GM21723 (cell line): ENCODE measurements around the gene C16orf74.

Experiments used
- ATAC-seq: cut with Tn5 transposase; IDR thresholded peaks from one replicate; pipeline ENCODE4 v1.9.1; 2021; ENCODE audit warnings: mild to moderate bottlenecking, moderate library complexity; ENCODE audit not compliant: unreplicated experiment

Gene C16orf74

DNA sequence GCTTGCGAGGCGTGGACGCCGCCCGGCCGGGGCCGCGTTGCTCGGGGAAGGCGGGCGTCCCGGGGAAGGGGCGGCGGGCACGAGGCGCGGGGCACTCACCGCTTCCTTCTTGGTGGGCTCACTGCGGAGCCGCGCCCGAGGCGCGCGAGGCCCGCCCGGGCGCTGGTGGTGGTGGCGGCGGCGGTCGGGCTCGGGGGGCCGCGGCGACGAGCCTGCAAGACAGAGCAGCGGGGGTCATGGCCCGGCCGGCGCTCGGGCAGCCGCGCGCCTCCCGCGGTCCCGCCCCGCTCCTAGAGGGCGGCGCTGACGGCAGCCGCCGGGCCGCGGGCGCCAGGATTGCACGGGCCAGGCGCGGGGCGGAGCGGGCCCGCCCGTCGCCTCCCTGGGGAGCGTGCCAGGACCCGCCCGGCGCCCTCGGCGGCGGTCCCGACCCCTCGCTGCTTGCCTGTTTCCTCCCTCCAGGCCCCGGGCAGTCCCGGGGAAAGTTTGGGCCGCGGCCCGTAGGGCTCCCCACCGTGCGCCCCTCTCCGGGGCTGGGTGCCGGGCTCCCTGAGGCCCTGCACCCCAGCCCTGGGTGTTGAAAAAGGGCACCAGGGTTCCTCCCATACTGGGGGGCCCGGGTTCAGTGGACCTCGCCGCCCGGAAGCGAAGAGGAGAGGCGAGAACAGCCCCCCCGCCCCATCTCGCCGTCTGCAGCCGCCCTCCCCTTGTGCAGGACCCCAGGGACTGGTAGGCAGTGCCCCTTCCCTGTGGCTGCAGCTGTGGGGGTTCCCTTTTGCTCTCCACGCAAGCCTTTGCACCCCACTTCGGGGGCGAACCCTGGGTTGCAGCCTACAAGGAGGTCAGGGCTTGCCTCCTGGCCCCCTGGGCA lies at the start of gene C16orf74:
Gene C16orf74, minus strand, starts transcription at position 270 of the 871 bp plus-strand sequence. CDS start 15,879 bp downstream, outside the sequence.
- ATAC-seq, result peak; percentile 48

DNA sequence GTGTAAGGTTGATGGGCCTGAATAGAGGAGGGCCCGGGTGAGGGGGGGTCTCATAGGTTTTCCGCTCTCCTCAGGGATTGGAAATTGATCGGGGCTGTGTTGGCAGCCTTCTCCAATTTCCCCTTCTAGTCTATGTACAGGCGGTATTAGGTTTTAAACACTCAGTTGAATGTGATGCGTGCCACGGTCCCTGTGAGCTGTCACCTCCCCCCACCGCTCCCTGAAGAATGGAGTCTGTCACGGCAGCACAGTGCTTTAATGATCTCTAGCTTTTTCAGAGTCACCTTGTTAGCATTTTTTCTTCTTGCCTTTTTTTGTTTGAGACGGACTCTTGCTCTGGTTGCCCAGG lies 49.4 kb upstream of the C16orf74 start:
- peak; percentile 11 for ATAC-seq

DNA sequence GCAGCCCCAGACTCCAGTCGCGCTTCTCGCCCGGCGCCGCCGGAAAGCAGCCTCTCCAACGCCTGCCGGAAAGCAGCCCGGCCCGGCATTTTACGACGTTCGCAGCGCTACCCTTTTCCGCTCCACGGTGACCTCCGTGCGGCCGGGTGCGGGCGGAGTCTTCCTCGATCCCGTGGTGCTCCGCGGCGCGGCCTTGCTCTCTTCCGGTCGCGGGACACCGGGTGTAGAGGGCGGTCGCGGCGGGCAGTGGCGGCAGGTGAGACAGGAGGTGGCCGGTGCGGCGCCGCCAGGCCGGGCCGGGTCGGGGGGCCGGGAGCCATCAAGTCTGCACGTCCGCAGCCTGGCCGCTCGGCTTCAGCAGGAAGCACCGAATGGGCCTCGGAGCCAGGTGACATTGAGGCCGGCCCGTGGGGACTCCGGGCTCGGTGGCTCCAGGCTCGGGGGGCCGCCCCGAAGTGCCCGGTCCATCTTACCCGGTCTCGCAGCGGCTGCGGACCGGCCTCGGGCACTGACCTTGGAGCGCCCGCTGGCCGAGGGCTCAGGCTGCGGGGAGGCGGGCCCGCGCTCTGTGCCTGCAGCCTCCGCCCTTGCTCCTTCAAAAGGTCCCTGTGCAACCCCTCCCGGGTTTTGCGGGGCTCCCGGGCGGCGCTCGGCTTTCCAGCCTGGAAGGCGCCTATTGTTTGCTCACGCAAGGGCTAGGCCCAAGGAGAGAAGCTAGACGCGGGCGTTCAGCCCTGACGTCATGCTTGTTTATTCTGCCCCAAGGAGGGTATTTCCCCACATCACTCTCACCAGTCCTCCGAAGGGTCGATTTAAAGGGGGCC lies 48.8 kb upstream of the C16orf74 start, which contains the start of the genes COX4I1 and EMC8:
Gene COX4I1, plus strand, starts transcription at position 199 of the 824 bp plus-strand sequence. CDS start 1,511 bp downstream, outside the sequence.
Gene EMC8, minus strand, starts transcription at position 48 of the 824 bp plus-strand sequence. CDS start 249 bp downstream, outside the sequence.
- peak; percentile 78 for ATAC-seq

DNA sequence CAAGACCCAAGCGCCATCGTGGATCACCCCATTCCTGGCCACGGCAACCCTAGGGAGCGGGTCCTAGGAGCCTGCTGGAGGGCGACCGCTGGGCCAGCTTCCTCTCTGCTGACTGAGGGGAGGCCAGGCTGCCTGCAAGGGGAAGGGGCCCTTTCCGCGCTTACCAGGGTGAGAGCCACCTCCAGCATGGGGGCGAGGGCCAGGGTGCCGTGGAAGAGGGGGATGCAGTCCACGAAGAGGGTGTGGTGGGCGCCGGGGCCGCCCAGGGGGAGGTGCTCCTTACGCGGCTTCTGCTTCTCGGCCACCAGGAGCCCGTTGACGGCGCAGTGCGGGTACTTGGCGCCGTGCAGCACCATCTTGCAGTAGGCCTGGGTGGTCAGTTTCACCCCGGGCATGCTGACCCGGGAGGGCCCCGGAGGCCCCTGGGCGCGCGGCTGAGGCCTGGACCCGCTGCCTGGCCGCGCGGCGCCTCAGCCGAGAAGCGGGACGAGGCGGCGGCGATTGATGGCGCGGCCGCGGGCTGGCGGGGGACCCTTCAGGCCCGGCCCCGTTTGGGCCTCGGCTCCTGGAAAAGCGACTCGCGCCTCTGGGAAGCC lies 48.1 kb upstream of the C16orf74 start:
- ATAC-seq, result peak; percentile 33

DNA sequence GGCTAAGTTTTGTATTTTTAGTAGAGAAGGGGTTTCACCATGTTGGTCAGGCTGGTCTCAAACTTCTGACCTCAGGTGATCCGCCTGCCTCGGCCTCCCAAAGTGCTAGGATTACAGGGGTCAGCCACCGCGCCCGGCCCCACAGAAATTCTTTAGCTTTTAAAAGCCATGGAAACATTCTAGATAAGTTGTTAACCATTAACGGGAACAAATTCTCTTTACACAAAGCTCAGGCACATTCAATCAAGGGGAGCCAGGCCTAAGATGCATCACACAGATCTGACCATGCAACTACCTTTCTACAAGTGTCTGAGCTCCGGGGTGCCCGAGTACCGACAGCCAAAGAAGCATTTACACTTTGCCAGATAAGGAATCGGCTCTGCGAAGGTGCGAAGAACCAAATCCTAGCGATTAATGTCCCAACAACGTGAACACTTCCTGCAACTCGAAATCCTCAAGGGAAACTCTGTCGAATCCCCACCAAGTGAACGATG lies 47.4 kb upstream of the C16orf74 start:
- ATAC-seq, result no peak

DNA sequence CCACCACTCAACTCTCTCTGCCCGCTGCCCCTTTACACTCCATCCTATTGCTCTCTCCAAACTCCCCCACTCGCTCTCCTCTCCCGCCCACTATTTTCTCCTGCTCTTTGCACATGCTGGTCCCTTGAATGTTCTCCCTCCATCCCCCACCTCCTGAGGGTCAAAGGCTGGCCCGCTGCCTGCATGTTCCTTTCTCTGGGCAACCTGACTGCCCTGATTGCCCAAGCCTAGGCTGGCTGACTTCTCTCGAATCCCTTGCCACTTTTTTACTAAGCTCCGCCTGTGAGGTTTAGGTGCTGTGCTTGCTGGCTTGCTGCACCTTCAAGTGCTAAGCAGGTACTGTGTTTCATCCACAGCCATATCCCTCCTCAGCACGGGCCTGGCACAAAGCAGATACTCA lies 45.7 kb upstream of the C16orf74 start:
- no peak for ATAC-seq

DNA sequence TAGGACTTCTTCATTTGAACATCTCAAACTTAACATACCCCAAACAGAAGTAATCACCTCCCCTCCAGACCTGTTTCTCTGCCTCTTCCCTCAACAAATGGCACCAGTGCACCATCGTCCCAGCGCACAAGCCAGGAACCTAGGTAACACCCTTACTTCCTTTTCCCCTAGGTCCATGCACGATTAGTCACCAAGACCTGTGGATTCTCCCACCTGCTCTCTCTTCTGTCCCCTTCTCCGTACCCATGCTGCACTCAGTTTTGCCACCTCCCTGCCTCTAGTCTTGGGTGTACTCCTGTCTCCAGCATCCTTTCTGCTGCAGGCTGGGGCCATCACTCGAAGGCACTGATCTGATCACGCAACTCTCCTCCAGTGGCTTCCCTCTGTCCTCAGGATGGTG lies 45.3 kb upstream of the C16orf74 start:
- ATAC-seq, result no peak

DNA sequence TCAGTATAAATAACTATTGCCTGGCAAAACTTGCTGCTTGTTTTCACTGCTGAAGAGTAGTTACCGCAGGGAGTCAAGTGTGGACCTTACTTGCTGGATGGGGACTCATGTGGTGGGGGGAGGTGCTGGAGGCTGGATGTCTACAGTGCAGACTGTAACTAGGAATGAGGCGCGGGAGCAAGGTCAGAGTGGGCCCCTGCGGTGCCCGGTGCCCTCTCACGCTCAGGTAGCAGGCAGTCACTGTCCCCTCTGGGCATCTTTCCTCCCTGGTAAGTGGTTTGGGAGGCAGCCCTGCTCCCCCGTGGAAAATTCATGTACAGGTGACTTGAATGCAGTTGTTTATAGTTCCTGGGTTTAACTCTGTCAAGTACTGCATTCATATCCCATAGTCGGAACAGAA lies 43.8 kb upstream of the C16orf74 start:
- no peak for ATAC-seq

DNA sequence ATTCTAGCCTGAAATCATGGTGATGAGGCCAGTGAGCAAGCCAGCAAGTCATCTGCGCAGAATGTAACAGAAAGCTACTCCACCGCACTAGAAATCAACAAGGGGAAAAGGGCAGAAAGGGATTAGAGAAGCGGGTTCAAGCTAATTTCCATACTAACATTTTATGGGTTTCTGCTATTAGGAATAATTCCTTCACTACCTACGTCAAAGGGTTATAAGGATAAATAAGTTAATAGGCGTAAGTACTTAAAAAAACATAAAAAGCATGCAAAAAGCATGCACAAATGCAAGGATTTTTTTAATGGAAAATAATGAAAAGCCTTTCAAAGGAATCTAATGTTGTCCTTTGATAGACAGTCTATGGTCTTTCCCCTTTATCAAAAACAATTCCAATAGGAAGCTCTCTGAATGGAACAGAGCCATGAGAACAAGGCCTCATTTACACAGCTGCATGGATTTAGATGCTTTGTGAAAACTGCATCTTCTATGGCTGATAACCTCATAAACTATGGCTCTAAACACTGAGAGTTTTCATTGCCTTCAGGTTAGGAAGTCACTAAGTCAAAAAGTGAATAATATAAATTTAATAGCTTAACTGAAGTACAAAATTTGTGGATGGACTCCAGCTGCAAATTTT lies 42.9 kb upstream of the C16orf74 start:
- ATAC-seq, result no peak

DNA sequence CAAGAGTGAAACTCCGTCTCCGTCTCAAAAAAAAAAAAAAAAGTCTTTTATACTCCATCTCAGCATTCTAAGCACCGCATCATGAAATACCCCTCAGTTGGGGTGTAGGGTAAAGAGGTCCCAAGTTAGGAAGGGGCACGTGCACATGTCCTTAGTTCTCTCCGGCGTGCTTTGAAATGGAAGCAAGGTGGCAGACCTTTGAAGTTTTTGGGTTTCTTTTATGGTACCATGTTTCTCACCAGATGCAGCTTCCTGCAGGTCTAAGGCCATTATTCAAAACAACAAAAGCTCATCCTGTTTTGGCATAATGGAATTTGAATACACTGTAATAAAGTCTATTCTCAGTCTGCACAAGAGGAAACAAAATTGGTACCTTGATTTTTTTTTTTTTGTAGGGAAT lies 38.9 kb upstream of the C16orf74 start:
- no peak for ATAC-seq

DNA sequence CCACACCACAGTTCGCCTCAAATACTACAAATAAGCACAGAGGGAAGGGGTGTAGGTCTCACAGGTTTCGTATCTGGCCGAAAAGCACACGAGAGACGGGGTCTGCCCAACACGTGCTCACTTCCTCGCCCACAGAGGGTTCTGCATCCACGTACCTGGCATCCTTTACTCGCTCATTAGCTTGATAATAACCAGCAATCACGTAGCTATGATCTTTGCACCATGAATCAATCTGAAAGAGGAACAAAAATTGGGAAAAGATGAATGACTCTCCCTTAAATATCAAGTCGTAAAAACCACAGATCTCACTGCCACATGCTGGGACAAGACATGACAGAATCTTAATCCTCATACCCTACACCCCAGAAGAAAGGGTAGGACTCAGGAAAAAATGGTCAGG lies 37.9 kb upstream of the C16orf74 start:
- no peak for ATAC-seq

DNA sequence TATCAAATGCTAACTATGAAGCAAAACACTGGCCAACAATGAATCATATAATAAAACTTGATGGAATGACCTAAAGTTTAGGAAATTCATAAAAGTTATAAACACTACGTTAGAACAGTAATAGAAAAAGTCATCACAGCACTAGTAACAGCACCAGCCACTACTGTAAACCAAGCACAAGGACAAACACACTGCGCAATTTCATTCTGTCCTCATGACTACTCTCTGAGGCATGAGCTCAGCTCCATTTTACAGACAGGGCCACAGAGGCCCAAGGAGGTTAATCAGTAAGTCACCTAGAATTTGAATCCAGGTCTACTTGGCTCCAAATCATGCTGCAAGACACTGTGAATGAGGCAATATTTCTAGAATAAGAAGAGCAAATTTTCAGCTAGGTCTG lies 35.0 kb upstream of the C16orf74 start:
- ATAC-seq, result no peak

DNA sequence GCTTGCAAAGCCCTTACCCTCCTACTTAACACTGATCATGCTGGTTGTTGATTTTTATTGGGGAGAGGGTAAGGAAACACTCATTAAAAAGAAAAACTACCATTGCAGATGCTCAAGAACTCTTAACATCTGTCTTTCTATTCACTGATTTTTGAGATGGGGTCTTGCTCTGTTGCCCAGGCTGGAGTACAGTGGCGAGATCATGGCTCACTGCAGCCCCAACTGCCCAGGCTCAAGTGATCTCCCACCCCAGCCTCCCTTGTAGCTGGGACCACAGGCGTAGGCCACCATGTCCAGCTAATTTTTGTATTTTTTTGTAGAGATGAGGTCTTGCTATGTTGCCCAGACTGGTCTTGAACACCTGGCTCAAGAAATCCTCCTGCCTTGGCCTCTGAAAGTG lies 33.9 kb upstream of the C16orf74 start:
- ATAC-seq, result no peak

DNA sequence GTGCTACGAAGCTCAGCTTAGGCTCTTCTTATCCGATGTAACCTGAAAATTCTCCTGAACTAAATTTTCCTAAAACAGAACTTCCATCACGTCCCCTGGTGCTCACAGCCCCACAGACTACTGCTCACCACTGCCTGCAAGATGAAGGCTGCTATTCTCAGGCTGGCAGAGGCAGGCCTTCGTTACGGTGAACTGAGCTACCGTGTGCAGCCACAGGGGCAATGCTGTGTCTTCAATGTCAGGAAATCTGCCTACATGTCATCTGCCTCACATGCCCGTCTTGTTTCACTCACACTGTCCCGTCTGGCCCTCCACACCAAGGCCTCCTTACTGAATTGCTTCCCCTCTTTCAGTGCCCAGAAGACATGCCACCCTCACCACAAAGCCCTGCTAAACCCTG lies 32.5 kb upstream of the C16orf74 start:
- ATAC-seq, result no peak

DNA sequence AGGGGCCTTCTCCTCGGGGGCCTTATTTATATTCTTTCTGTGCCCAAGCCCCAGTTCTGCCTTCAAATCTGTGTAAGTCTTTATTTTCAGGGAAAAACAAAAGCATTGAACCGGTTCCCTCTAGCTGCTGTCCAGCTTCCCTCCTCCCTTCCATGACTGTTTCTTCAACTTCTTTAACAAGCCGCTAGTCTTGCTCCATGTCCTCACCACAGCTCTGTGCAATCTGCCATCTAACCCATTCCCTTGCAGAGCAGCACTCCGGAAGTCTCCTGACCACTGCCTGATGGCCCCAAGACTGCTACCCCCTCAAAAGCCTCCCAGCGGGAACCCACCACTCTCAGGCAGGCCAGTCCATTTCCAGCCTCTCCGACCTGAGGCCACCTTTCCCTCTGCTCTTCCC lies 31.6 kb upstream of the C16orf74 start:
- ATAC-seq, result no peak

DNA sequence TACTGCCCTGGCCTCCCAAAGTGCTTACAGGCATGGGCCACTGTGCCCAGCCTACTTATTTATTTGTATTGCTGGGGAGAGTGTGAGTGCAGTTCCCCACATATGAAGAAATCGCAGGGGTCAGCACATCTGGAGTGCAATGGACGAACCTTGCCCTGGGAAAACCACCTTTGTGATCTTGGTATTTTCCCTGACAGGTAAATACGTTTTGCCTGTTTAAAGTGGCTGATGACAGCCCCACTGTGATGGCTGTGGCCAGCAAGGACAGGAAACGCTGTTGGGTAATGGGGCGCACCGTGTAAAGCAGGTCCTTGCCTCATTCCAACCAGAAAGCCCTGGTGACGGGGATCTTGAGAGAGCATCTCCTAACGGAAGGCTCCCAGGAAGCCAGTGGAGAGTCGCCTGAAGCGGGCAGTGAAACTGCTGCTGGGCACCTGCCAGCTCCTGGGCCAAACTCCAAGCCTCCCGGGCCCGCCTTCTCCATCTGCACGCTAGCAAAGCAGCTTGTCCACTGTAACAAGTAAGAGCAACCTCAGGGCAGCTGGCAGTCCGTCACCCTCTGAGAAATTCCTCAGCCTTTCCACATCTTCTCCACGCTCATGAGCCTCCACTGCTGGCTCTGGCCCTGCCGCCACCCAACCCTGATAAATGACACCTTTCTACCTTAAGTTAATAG lies 30.9 kb upstream of the C16orf74 start:
- ATAC-seq, result no peak

DNA sequence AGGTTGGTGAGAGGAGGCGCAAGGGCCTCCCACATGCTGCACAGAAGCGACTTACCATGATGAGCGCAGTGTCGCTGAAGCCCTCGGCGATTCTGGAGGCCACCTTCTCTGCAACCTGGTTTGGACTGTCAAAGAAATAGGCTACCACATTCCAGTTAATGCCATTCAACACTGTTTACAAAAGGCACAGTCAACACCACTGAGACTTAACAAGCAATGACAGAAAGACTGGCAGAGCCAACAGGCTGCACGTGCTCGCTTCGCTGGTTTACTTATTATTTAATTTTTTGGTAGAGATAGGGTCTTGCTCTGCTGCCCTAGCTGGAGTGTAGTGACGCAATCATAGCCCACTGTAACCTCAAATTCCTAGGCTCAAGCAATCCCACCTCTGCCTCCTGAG lies 30.3 kb upstream of the C16orf74 start:
- ATAC-seq, result no peak

DNA sequence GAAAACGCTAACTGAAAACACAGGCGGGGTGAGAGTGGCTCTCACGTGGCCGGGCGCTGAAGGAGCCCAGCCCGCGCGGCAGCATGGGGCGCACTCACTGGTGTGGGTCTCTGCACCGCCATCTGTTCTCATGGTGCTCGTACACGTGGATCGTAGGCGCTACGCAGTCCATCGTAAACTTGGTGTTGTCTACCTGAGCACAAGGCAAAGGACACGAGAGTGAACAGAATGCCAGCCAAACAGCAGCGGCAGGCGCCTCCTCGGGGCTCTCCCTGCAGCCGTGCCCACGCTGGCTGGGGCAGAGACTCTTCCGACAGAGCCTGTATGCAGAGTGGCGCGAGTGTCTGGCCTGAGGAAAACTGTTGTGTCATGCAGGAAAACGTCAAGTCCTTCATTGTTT lies 29.4 kb upstream of the C16orf74 start:
- ATAC-seq, result no peak

DNA sequence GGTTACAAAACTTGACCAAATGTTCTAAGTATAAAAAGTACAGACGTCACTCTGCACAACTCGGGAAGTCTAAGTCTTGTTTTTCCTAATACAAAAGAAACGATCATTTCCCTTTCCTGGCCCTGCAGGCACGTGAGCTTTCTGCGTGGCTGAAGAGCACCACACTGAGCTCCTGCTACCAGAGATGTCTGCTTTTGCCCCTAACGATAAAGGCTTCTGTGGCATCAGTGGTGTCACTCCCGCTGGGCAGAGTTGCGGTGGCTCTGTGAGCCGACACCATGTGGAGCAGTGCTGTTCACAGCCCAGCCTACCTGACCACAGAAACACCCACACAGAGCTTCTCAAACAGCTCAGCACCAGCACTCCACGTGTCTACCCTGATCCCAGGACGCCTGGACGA lies 28.0 kb upstream of the C16orf74 start:
- ATAC-seq, result no peak
